Hepatocyte (in vitro differentiated cells): ENCODE data around the gene ULK4. TPM values are rescaled to one million over a fixed set of nuclear protein-coding genes. Genes with fewer than 3 reads are reported as not detected.
A peak's percentile ranks its signal among the peaks of the same experiment; 100 is the strongest.

ENCODE experiments used
- DNase-seq: peaks from one replicate; pipeline ENCODE4 v3.0.0-alpha.2; 2016; ENCODE audit warnings: low spot score
- H2AFZ ChIP-seq: fragments of 200-600 bp; sonication (generic); 2 replicates; pipeline ENCODE4 v1.6.0; 2016; ENCODE audit warnings: antibody characterized with exemption, mild to moderate bottlenecking
- H3K27ac ChIP-seq: fragments of 200-600 bp; sonication (generic); 2 replicates; pipeline ENCODE4 v1.5.1; 2016; ENCODE audit warnings: mild to moderate bottlenecking
- H3K27me3 ChIP-seq: fragments of 200-600 bp; sonication (generic); 2 replicates; pipeline ENCODE4 v1.6.1; 2016
- H3K36me3 ChIP-seq: fragments of 200-600 bp; sonication (generic); replicated peaks from 2 replicates; pipeline ENCODE4 v1.5.1; 2016; ENCODE audit warnings: low read depth; ENCODE audit not compliant: insufficient read depth
- H3K4me1 ChIP-seq: fragments of 200-600 bp; sonication (generic); 2 replicates; pipeline ENCODE4 v1.5.1; 2016; ENCODE audit warnings: mild to moderate bottlenecking, moderate library complexity; ENCODE audit not compliant: insufficient read depth
- H3K4me2 ChIP-seq: fragments of 200-600 bp; sonication (generic); 2 replicates; pipeline ENCODE4 v1.6.0; 2016
- H3K4me3 ChIP-seq: fragments of 200-600 bp; sonication (generic); 2 replicates; pipeline ENCODE4 v1.5.1; 2016; ENCODE audit warnings: mild to moderate bottlenecking
- H3K79me2 ChIP-seq: fragments of 200-600 bp; sonication (generic); 2 replicates; pipeline ENCODE4 v1.6.0; 2017; ENCODE audit warnings: mild to moderate bottlenecking
- H3K9me2 ChIP-seq: fragments of 200-600 bp; sonication (generic); replicated peaks from 2 replicates; pipeline ENCODE4 v1.6.0; 2017; ENCODE audit warnings: mild to moderate bottlenecking; ENCODE audit not compliant: insufficient read depth
- H3K9me3 ChIP-seq: fragments of 200-600 bp; sonication (generic); 2 replicates; pipeline ENCODE4 v1.5.1; 2016; ENCODE audit warnings: low read depth, mild to moderate bottlenecking
- H4K20me1 ChIP-seq: fragments of 200-600 bp; sonication (generic); 2 replicates; pipeline ENCODE4 v1.6.0; 2016; ENCODE audit warnings: mild to moderate bottlenecking; ENCODE audit not compliant: insufficient read depth, poor library complexity, severe bottlenecking
- EZH2 ChIP-seq: fragments of 200-600 bp; sonication (generic); IDR thresholded peaks from 2 replicates; pipeline ENCODE4 v1.6.1; 2016; ENCODE audit warnings: antibody characterized with exemption, mild to moderate bottlenecking, borderline replicate concordance
- EZH2phosphoT487 ChIP-seq: fragments of 200-600 bp; sonication (generic); IDR thresholded peaks from one replicate; pipeline ENCODE4 v1.6.1; 2018; ENCODE audit warnings: antibody characterized with exemption, mild to moderate bottlenecking, low read depth, moderate library complexity; ENCODE audit not compliant: unreplicated experiment, severe bottlenecking
- WGBS: methylation state at CpG from one replicate; pipeline ENCODE4 v1.1.6; 2016; ENCODE audit warnings: low lambda C conversion rate; ENCODE audit errors: missing lambda C conversion rate; 5-methylcytosine and 5-hydroxymethylcytosine counted together
- polyA plus RNA-seq: library from polyadenylated mRNA; unstranded; fragments of >200 nt; fragmentation: Nextera tagmentation; extraction: Ambion mirVana; gene quantifications from 2 replicates; pipeline ENCODE4 v1.2.1, GENCODE V29; 2016
- total RNA-seq: library from RNA; depleted of rRNA; stranded (reverse); fragments of >200 nt; gene quantifications from 2 replicates; pipeline ENCODE4 v1.2.3, GENCODE V29; 2014
- TF ChIP-seq, protein P1 (sequence below): fragments of 200-600 bp; sonication (generic); IDR thresholded peaks from 2 replicates; pipeline ENCODE4 v1.5.1; 2016; ENCODE audit warnings: antibody characterized with exemption, mild to moderate bottlenecking; ENCODE audit not compliant: poor library complexity

Gene ULK4
- total and polyA plus RNA-seq, 2 experiments from 2014 or later: 3.8 to 9.1 TPM

DNA sequence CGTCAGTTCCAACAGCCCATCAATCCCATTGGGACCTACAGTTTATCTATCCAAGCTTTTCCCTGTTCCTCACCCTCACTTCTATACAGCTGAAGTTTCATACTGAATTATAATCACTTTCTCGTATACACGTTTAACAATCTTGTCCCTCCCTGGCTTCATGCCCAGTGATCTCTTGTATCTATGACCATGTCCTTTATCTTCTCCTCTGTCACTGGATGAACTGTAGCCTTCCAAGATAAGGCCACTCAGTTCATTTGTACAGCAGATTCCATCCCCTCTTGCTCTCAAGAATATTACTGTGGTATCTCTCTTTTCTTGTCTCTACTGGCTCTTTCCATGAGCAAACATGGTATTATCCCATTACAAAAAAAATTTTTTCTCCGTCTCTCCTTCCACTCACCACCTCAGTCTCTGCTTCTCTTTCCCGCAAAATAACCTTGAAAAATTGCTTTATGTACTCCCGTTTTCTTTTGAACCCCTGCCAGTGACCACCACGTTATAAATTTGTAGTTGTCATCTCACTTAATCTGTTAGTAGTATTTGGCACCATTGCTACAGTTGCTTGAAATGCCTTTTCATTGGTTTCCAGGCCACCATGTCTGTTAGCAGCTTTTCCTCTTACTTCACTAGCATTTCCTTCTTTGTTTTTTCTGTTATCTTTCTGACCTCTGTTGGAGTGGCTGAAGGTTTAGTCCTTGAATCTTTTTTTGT lies 753.2 kb downstream of the ULK4 start:
- Histone ChIP-seq H3K9me3 (no peaks in the 10 kb centered on the region), H3K27me3 (no peaks in the 10 kb centered on the region), H2AFZ (no peak overlapping the region), H3K36me3 (no peaks in the 10 kb centered on the region), H3K27ac (no peak overlapping the region), H3K4me2 (peak overlapping the region; percentile 14), H3K79me2 (peaks cover 100% of the 10 kb centered on the region), H3K4me1 (peaks cover 37% of the 10 kb centered on the region), H3K4me3 (no peak overlapping the region), H4K20me1 (peaks cover 100% of the 10 kb centered on the region), H3K9me2 (no peaks in the 10 kb centered on the region)
- WGBS: 80% methylated on average over 7 of the region's 7 CpGs
- no peak for DNase-seq
- TF ChIP-seq, protein P1, sequence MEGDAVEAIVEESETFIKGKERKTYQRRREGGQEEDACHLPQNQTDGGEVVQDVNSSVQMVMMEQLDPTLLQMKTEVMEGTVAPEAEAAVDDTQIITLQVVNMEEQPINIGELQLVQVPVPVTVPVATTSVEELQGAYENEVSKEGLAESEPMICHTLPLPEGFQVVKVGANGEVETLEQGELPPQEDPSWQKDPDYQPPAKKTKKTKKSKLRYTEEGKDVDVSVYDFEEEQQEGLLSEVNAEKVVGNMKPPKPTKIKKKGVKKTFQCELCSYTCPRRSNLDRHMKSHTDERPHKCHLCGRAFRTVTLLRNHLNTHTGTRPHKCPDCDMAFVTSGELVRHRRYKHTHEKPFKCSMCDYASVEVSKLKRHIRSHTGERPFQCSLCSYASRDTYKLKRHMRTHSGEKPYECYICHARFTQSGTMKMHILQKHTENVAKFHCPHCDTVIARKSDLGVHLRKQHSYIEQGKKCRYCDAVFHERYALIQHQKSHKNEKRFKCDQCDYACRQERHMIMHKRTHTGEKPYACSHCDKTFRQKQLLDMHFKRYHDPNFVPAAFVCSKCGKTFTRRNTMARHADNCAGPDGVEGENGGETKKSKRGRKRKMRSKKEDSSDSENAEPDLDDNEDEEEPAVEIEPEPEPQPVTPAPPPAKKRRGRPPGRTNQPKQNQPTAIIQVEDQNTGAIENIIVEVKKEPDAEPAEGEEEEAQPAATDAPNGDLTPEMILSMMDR: no peak
- TF ChIP-seq EZH2phosphoT487 (no peak), EZH2 (no peak)

DNA sequence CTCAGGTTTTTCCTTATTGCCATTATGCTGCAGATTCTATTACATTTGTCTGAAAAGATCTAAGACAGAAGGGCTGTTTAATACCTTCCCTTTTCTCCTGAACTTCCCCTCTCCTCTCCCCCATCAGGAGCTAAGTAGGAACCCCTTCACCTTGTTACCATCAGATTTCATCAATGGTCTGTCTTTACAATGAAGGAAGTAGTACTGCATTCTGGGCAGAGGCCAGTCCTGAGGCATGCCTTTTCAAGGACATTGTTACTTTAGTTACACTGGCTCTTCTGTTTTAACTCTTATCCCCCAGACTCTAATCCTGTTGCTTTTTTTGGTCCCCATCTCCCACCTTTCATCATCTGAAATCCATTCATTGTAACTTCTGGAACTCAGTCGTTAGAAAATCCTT lies 754.5 kb downstream of the ULK4 start:
- no peaks in the 10 kb centered on the region for H3K27me3 ChIP-seq
- peaks cover 43% of the 10 kb centered on the region for H3K4me1 ChIP-seq
- H3K9me3 ChIP-seq: no peaks in the 10 kb centered on the region
- no peak overlapping the region for H2AFZ ChIP-seq
- no peak for DNase-seq
- WGBS: 43% methylated on average over 1 of the region's 1 CpG
- TF ChIP-seq, protein P1: no peak
- no peak for TF ChIP-seq EZH2
- peaks cover 100% of the 10 kb centered on the region for H4K20me1 ChIP-seq
- peak overlapping the region; percentile 88 for H3K4me2 ChIP-seq
- no peak overlapping the region for H3K27ac ChIP-seq
- H3K9me2 ChIP-seq: no peaks in the 10 kb centered on the region
- H3K36me3 ChIP-seq: no peaks in the 10 kb centered on the region
- peaks cover 100% of the 10 kb centered on the region for H3K79me2 ChIP-seq
- H3K4me3 ChIP-seq: no peak overlapping the region

DNA sequence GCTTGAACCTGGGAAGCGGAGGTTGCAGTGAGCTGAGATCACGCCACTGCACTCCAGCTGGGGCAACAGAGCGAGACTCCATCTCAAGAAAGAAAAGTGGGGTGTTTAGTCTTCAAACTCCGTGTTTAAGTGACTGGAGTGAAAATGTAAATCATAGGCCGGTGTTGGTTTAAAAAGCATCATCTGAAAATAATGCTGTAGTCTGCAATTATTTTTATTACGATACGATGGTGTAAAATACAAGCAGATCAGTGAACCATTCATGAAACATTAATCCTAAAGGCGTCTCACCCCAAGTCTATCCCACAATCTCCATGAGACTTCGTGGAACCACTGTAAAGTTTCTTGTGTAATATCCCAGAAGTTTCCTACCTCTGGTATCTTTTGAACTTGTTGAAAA lies 756.3 kb downstream of the ULK4 start:
- no peak overlapping the region for H3K4me3 ChIP-seq
- WGBS: 82% methylated on average over 9 of the region's 9 CpGs

More for the DNA sequence above, 756.3 kb downstream of the ULK4 start:
- peaks cover 43% of the 10 kb centered on the region for H3K4me1 ChIP-seq
- no peaks in the 10 kb centered on the region for H3K36me3 ChIP-seq
- H3K27me3 ChIP-seq: no peaks in the 10 kb centered on the region
- H3K9me3 ChIP-seq: no peaks in the 10 kb centered on the region
- H3K79me2 ChIP-seq: peaks cover 100% of the 10 kb centered on the region
- TF ChIP-seq, protein P1: no peak
- TF ChIP-seq EZH2: no peak
- TF ChIP-seq EZH2phosphoT487: no peak
- peaks cover 100% of the 10 kb centered on the region for H4K20me1 ChIP-seq
- H3K27ac ChIP-seq: no peak overlapping the region
- H3K4me2 ChIP-seq: peak overlapping the region; percentile 88
- H3K9me2 ChIP-seq: no peaks in the 10 kb centered on the region
- H2AFZ ChIP-seq: no peak overlapping the region
- no peak for DNase-seq
